H9 (cell line): ENCODE data around the gene TRRAP. TPM values are rescaled to one million over a fixed set of nuclear protein-coding genes. Genes with fewer than 3 reads are reported as not detected.

Experiments
- DNase-seq: peaks from one replicate; pipeline ENCODE4 v3.0.0-alpha.2; 2017
- H2AFZ ChIP-seq: one replicate; pipeline ENCODE4 v1.6.1; 2013; ENCODE audit warnings: mild to moderate bottlenecking, low read length, control low read depth, moderate library complexity
- H2AK5ac ChIP-seq: 2 replicates; pipeline ENCODE4 v1.6.1; 2013; ENCODE audit warnings: low read length, control low read depth, mixed read lengths; ENCODE audit not compliant: insufficient read length
- H2BK120ac ChIP-seq: one replicate; pipeline ENCODE4 v1.6.1; 2013; ENCODE audit warnings: low read depth, mild to moderate bottlenecking, low read length, control low read depth, inconsistent platforms; ENCODE audit not compliant: poor library complexity, severe bottlenecking
- H2BK12ac ChIP-seq: 2 replicates; pipeline ENCODE4 v1.6.1; 2013; ENCODE audit warnings: low read length, control low read depth, mixed read lengths, low read depth; ENCODE audit not compliant: insufficient read length
- H2BK15ac ChIP-seq: 2 replicates; pipeline ENCODE4 v1.6.1; 2013; ENCODE audit warnings: low read depth, low read length, control low read depth
- H2BK20ac ChIP-seq: one replicate; pipeline ENCODE4 v1.6.1; 2013; ENCODE audit warnings: low read depth, mild to moderate bottlenecking, low read length, control low read depth, inconsistent platforms; ENCODE audit not compliant: poor library complexity, severe bottlenecking
- H2BK5ac ChIP-seq: 2 replicates; pipeline ENCODE4 v1.6.1; 2013; ENCODE audit warnings: low read length, control low read depth, mixed read lengths; ENCODE audit not compliant: insufficient read length
- H3K14ac ChIP-seq: 2 replicates; pipeline ENCODE4 v1.6.1; 2013; ENCODE audit warnings: low read length, control low read depth; ENCODE audit not compliant: insufficient read depth
- H3K18ac ChIP-seq: 2 replicates; pipeline ENCODE4 v1.6.1; 2013; ENCODE audit warnings: low read depth, mild to moderate bottlenecking, mixed read lengths, low read length, control low read depth; ENCODE audit not compliant: insufficient read length
- H3K23ac ChIP-seq: 2 replicates; pipeline ENCODE4 v1.6.1; 2013; ENCODE audit warnings: low read length, control low read depth, mixed read lengths, low read depth; ENCODE audit not compliant: insufficient read length
- H3K23me2 ChIP-seq: 2 replicates; pipeline ENCODE4 v1.6.1; 2013; ENCODE audit warnings: low read depth, mild to moderate bottlenecking, mixed read lengths, low read length, control low read depth; ENCODE audit not compliant: insufficient read length, poor library complexity, severe bottlenecking
- H3K27ac ChIP-seq: 2 replicates; pipeline ENCODE4 v1.5.1; 2013; ENCODE audit warnings: low read length, control low read depth, mixed read lengths, low read depth; ENCODE audit not compliant: insufficient read length
- H3K27me3 ChIP-seq: 2 replicates; pipeline ENCODE4 v1.6.1; 2013; ENCODE audit warnings: low read length, control low read depth, inconsistent platforms; ENCODE audit not compliant: insufficient read depth
- H3K4ac ChIP-seq: 2 replicates; pipeline ENCODE4 v1.6.1; 2013; ENCODE audit warnings: low read depth, mild to moderate bottlenecking, control low read depth, inconsistent platforms, low read length, moderate library complexity
- H3K4me1 ChIP-seq: 2 replicates; pipeline ENCODE4 v1.6.1; 2013; ENCODE audit warnings: low read length, control low read depth, inconsistent platforms; ENCODE audit not compliant: insufficient read depth
- H3K4me2 ChIP-seq: 2 replicates; pipeline ENCODE4 v1.6.1; 2013; ENCODE audit warnings: low read length, control low read depth, mixed read lengths; ENCODE audit not compliant: insufficient read length, insufficient read depth
- H3K56ac ChIP-seq: 2 replicates; pipeline ENCODE4 v1.6.1; 2013; ENCODE audit warnings: low read depth, mild to moderate bottlenecking, mixed read lengths, low read length, control low read depth; ENCODE audit not compliant: insufficient read length
- H3K79me1 ChIP-seq: 2 replicates; pipeline ENCODE4 v1.6.1; 2013; ENCODE audit warnings: low read depth, mild to moderate bottlenecking, moderate library complexity, low read length, control low read depth, inconsistent platforms; ENCODE audit not compliant: insufficient read depth, poor library complexity, severe bottlenecking
- H3K79me2 ChIP-seq: 2 replicates; pipeline ENCODE4 v1.6.1; 2013; ENCODE audit warnings: low read length, control low read depth, inconsistent platforms; ENCODE audit not compliant: insufficient read depth
- H3K9ac ChIP-seq: 2 replicates; pipeline ENCODE4 v1.6.1; 2013; ENCODE audit warnings: low read length, control low read depth, mixed read lengths; ENCODE audit not compliant: insufficient read length; ENCODE audit errors: extremely low read depth
- H3K9me3 ChIP-seq: one replicate; pipeline ENCODE4 v1.6.1; 2013; ENCODE audit warnings: low read depth, low read length, inconsistent platforms; ENCODE audit not compliant: control insufficient read depth
- H3T11ph ChIP-seq: one replicate; pipeline ENCODE4 v1.6.1; 2013; ENCODE audit warnings: mild to moderate bottlenecking, low read length, control low read depth, inconsistent platforms
- H4K20me1 ChIP-seq: one replicate; pipeline ENCODE4 v1.6.1; 2013; ENCODE audit not compliant: control insufficient read depth, insufficient read length, insufficient read depth
- H4K5ac ChIP-seq: 2 replicates; pipeline ENCODE4 v1.6.1; 2013; ENCODE audit warnings: low read depth, mild to moderate bottlenecking, mixed read lengths, low read length, control low read depth; ENCODE audit not compliant: insufficient read length
- H4K8ac ChIP-seq: replicated peaks from 2 replicates; pipeline ENCODE4 v1.6.1; 2013; ENCODE audit warnings: low read length, control low read depth, mixed read lengths, low read depth; ENCODE audit not compliant: insufficient read length
- H4K91ac ChIP-seq: 2 replicates; pipeline ENCODE4 v1.6.1; 2013; ENCODE audit warnings: low read depth, mild to moderate bottlenecking, moderate library complexity, mixed read lengths, low read length, control low read depth; ENCODE audit not compliant: insufficient read length
- H3K27ac Mint-ChIP-seq, 3 experiments: 2 replicates in 2 of 3; 3 replicates in 1 of 3; pipeline ENCODE4 v1.8.0; 2020 to 2021; ENCODE audit warnings: mixed read lengths in 3 of 3, mild to moderate bottlenecking in 1 of 3, moderate library complexity in 1 of 3
- H3K27me3 Mint-ChIP-seq: 2 replicates; pipeline ENCODE4 v1.8.0; 2021; ENCODE audit warnings: low read depth, mild to moderate bottlenecking, moderate library complexity, mixed read lengths
- H3K36me3 Mint-ChIP-seq, 3 experiments: 2 replicates in 2 of 3; 3 replicates in 1 of 3; pipeline ENCODE4 v1.8.0; 2020 to 2021; ENCODE audit warnings: low read depth in 3 of 3, mixed read lengths in 3 of 3; ENCODE audit not compliant: insufficient read depth in 1 of 3
- H3K4me1 Mint-ChIP-seq, 2 experiments: 2 replicates each; pipeline ENCODE4 v1.8.0; 2020; ENCODE audit warnings: mixed read lengths in 2 of 2
- H3K4me3 Mint-ChIP-seq, 2 experiments: 2 replicates in 1 of 2; 3 replicates in 1 of 2; pipeline ENCODE4 v1.8.0; 2020 to 2021; ENCODE audit warnings: mild to moderate bottlenecking in 2 of 2, mixed read lengths in 2 of 2, moderate library complexity in 1 of 2
- H3K9me3 Mint-ChIP-seq, 2 experiments: 2 replicates in 1 of 2; 3 replicates in 1 of 2; pipeline ENCODE4 v1.8.0; 2020; ENCODE audit warnings: mild to moderate bottlenecking in 2 of 2, mixed read lengths in 2 of 2, moderate library complexity in 1 of 2
- WGBS: extraction: QIAGEN DNeasy Blood & Tissue Kit; methylation state at CpG from one replicate; pipeline ENCODE4 v1.1.7; 2013; ENCODE audit warnings: missing lambda C conversion rate, low lambda C conversion rate, mixed read lengths; ENCODE audit not compliant: insufficient read length; ENCODE audit errors: extremely low coverage; 5-methylcytosine and 5-hydroxymethylcytosine counted together
- total RNA-seq: library from RNA; stranded (reverse); gene quantifications from 2 replicates; pipeline ENCODE4 v1.2.1, GENCODE V29; 2021
- TF ChIP-seq, protein P1 (sequence below): fragments of 200-600 bp; sonication (generic); conservative IDR thresholded peaks from 3 replicates; pipeline ENCODE4 v1.8.0; 2021; ENCODE audit warnings: antibody characterized with exemption, mild to moderate bottlenecking

Gene TRRAP
- total RNA-seq, 1 experiment from 2014 or later: 58.6 TPM

- H3K18ac ChIP-seq: no peak overlapping the region
- H4K91ac ChIP-seq: no peak overlapping the region
- H3K56ac ChIP-seq: no peak overlapping the region
- TF ChIP-seq, protein P1, sequence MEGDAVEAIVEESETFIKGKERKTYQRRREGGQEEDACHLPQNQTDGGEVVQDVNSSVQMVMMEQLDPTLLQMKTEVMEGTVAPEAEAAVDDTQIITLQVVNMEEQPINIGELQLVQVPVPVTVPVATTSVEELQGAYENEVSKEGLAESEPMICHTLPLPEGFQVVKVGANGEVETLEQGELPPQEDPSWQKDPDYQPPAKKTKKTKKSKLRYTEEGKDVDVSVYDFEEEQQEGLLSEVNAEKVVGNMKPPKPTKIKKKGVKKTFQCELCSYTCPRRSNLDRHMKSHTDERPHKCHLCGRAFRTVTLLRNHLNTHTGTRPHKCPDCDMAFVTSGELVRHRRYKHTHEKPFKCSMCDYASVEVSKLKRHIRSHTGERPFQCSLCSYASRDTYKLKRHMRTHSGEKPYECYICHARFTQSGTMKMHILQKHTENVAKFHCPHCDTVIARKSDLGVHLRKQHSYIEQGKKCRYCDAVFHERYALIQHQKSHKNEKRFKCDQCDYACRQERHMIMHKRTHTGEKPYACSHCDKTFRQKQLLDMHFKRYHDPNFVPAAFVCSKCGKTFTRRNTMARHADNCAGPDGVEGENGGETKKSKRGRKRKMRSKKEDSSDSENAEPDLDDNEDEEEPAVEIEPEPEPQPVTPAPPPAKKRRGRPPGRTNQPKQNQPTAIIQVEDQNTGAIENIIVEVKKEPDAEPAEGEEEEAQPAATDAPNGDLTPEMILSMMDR: no peak
- H3K4me1 ChIP-seq: no peaks in the 10 kb centered on the region
- H3K23ac ChIP-seq: no peak overlapping the region
- H3K9me3 Mint-ChIP-seq: no peaks in the 10 kb centered on the region
- H3K27me3 Mint-ChIP-seq: peaks cover 2% of the 10 kb centered on the region
- no peak overlapping the region for H4K5ac ChIP-seq
- DNase-seq: no peak
- no peak overlapping the region for H4K8ac ChIP-seq
- H2AK5ac ChIP-seq: no peak overlapping the region
- H2BK5ac ChIP-seq: no peak overlapping the region
- no peaks in the 10 kb centered on the region for H3K79me1 ChIP-seq
- H2BK120ac ChIP-seq: no peak overlapping the region
- no peaks in the 10 kb centered on the region for H3K27me3 ChIP-seq
- no peak overlapping the region for H3K4ac ChIP-seq
- no peak overlapping the region for H3K14ac ChIP-seq
- H3K79me2 ChIP-seq: no peaks in the 10 kb centered on the region; the same call in 1 of the 2 replicates
- H3K9ac ChIP-seq: no peak overlapping the region
- H2BK12ac ChIP-seq: no peak overlapping the region
- H3K4me3 Mint-ChIP-seq: no peak overlapping the region
- H4K20me1 ChIP-seq: no peaks in the 10 kb centered on the region
- no peaks in the 10 kb centered on the region for H3K9me3 ChIP-seq
- no CpG with 5 or more reads among the region's 7 CpGs for WGBS
- H2BK15ac ChIP-seq: no peak overlapping the region
- H3K23me2 ChIP-seq: no peaks in the 10 kb centered on the region
- H2BK20ac ChIP-seq: no peak overlapping the region
- H3K36me3 Mint-ChIP-seq: peaks cover 46 to 90% (median 76%) of the 10 kb centered on the region in 3 experiments
- no peak overlapping the region for H3K27ac Mint-ChIP-seq
- no peak overlapping the region for H3K4me2 ChIP-seq
- H3K27ac ChIP-seq: no peak overlapping the region
- H2AFZ ChIP-seq: no peak overlapping the region
- peaks cover 6 to 7% of the 10 kb centered on the region in 2 experiments; a peak in 3 of 4 replicates for H3K4me1 Mint-ChIP-seq
- no peak overlapping the region for H3T11ph ChIP-seq
Measured at GRCh38 chr7:99031496-99031895, 153.2 kb downstream of the TRRAP start.
